GM19238 (cell line): ENCODE measurements around the gene PKNOX1.
"Not testable (repeated sequence)": the region's sequence is repeated elsewhere in the genome, so short reads cannot be mapped to it uniquely, and the experiment has no call there.

Source experiments
- DNase-seq: peaks from one replicate; pipeline ENCODE4 v3.0.0; 2011; ENCODE audit warnings: low spot score; ENCODE audit not compliant: insufficient read length

PKNOX1 gene

GRCh38 chr21:43045165-43045875 is 71.0 kb downstream of the PKNOX1 start:
- DNase-seq = not testable (repeated sequence)

- DNase-seq = not testable (repeated sequence)
Observed at GRCh38 chr21:43045876-43046821, 71.8 kb downstream of the PKNOX1 start.

GRCh38 chr21:43053112-43053511 is 78.8 kb downstream of the PKNOX1 start:
- DNase-seq = not testable (repeated sequence)

- DNase-seq = not testable (repeated sequence)
Observed at GRCh38 chr21:43062955-43063664, 88.7 kb downstream of the PKNOX1 start.

- DNase-seq = not testable (repeated sequence)
Observed at GRCh38 chr21:43064265-43064917, 90.0 kb downstream of the PKNOX1 start.

- DNase-seq = not testable (repeated sequence)
Observed at GRCh38 chr21:43065991-43066390, 91.6 kb downstream of the PKNOX1 start.

- DNase-seq = not testable (repeated sequence)
Observed at GRCh38 chr21:43066690-43067089, 92.3 kb downstream of the PKNOX1 start.

GRCh38 chr21:43068065-43068464 is 93.7 kb downstream of the PKNOX1 start:
- not testable (repeated sequence) for DNase-seq

GRCh38 chr21:43069682-43070081 is 95.3 kb downstream of the PKNOX1 start:
- DNase-seq = not testable (repeated sequence)

- DNase-seq = not testable (repeated sequence)
Observed at GRCh38 chr21:43072742-43073141, 98.4 kb downstream of the PKNOX1 start.

GRCh38 chr21:43074401-43075169 is 100.2 kb downstream of the PKNOX1 start:
- not testable (repeated sequence) for DNase-seq

- DNase-seq = not testable (repeated sequence)
Observed at GRCh38 chr21:43075170-43076022, 101.0 kb downstream of the PKNOX1 start, which contains the start of gene CBS. CBS (minus strand) TSS chr21:43075835; CDS start chr21:43072193, 3,642 bp downstream.

GRCh38 chr21:43076023-43076637 is 101.8 kb downstream of the PKNOX1 start:
- not testable (repeated sequence) for DNase-seq

- not testable (repeated sequence) for DNase-seq
Observed at GRCh38 chr21:43076643-43077042, 102.3 kb downstream of the PKNOX1 start.

GRCh38 chr21:43082587-43083300 is 108.4 kb downstream of the PKNOX1 start:
- DNase-seq = not testable (repeated sequence)
